GM12875 (cell line): ENCODE data around the gene CCDC106.

Experiments
- H3K4me3 ChIP-seq: one replicate; pipeline ENCODE4 v1.5.1; 2011; ENCODE audit warnings: low read depth, low read length, control low read depth
- TF ChIP-seq, protein P1 (sequence below): IDR thresholded peaks from 2 replicates; pipeline ENCODE4 v1.5.1; 2011; ENCODE audit warnings: low read depth, mild to moderate bottlenecking, control low read depth, inconsistent platforms, low read length, moderate library complexity, borderline replicate concordance; ENCODE audit not compliant: insufficient read depth

Gene CCDC106

GRCh38 chr19:55646889-55647731 lies 902 bp upstream of the CCDC106 start:
- TF ChIP-seq, protein P1, sequence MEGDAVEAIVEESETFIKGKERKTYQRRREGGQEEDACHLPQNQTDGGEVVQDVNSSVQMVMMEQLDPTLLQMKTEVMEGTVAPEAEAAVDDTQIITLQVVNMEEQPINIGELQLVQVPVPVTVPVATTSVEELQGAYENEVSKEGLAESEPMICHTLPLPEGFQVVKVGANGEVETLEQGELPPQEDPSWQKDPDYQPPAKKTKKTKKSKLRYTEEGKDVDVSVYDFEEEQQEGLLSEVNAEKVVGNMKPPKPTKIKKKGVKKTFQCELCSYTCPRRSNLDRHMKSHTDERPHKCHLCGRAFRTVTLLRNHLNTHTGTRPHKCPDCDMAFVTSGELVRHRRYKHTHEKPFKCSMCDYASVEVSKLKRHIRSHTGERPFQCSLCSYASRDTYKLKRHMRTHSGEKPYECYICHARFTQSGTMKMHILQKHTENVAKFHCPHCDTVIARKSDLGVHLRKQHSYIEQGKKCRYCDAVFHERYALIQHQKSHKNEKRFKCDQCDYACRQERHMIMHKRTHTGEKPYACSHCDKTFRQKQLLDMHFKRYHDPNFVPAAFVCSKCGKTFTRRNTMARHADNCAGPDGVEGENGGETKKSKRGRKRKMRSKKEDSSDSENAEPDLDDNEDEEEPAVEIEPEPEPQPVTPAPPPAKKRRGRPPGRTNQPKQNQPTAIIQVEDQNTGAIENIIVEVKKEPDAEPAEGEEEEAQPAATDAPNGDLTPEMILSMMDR = no peak
- peak overlapping the region; percentile 90 for H3K4me3 ChIP-seq

- TF ChIP-seq, protein P1 = no peak
- H3K4me3 ChIP-seq = peak overlapping the region; percentile 90
Measured at GRCh38 chr19:55648585-55649267, 714 bp downstream of the CCDC106 start.

DNA sequence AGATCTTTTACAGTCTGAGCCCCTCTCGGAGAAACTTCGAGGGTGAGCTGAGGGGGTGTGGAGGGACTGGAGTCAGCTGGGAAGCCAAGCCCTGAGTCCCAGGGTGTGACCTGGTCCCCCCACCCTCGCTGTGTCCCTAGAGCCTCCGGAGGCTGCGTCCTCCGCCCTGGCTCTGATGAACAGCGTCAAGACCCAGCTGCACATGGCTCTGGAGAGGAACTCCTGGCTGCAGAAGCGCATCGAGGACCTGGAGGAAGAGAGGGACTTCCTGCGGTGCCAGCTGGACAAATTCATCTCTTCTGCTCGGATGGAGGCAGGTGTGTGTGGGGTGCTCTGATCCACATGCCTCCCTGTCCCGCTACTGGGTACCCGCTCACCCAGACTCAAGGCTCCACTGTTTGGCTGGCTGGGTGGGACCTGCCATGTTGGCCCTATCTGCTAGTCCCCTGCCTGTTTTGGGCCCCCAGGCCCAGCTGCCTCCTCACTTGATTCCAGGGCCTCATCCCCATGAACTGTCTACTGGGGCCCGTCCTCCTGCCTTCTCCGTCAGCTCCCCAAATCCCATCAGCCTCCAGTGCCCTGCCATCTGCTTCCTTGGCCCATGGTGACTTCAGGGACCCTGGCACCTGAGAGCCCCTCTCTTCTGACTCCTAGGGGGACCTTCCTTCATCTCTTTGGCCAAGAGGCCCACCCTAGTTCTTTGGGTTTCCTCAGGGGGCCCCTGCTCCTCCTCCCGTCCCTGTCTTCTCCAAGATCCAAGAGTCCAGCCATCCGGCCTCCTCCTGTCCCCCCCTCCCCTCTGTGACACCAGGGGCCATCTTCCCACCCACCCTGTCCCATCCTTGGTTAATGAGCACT lies 1.5 kb downstream of the CCDC106 start:
- TF ChIP-seq, protein P1 = no peak
- peak overlapping the region; percentile 90 for H3K4me3 ChIP-seq

DNA sequence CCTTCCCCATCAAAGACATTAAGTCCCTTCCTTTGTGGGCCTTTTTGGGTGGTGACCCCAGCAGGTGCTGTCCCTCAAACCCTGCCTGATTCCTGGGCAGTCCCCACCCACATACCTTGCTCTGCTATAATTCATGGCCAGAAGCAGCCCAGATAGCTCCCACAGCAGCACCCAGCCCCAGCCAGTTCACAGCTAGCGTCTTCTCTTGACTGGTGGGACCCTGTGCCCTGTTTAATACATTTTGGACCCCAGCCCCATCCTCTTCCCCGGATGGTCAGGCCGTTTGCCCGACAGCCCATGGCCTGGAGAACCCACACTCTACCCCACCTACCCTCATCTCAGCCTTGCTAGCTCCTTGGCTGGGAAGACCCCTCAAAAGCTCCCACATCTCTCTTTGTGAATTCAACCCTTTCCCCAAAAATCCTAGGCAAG lies 2.1 kb downstream of the CCDC106 start:
- TF ChIP-seq, protein P1 = no peak
- H3K4me3 ChIP-seq = no peak overlapping the region

DNA sequence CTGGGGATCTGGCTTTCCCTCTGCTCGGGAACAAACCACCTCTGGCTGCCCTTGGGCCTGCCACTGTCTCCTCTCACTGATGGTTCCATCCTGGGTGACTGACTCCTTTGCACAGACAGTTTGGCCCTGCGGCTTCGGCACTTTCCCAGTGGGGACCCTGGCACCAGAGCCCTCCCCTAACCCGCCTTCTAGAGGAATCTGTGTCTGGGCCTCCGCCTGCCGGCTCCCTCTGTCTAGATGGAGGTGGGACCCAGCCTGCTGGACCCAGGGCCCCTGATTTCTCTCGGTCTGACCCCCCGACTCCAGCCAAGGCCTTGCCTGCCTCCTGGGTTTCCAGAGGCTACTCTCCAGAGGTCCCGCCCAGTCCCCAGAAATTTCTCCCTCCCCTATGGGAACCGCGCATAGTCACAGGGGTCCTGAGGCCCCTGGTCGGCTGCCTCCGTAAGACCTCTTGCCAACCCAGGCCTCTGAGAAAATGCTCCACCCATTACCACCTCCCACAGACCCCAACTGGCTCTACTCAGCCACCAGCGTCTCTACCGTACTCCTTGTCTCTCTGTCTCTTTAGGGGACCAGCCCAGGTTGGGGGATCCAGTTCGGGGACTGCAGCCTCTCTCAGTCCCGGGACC lies 2.7 kb downstream of the CCDC106 start:
- TF ChIP-seq, protein P1 = no peak
- no peak overlapping the region for H3K4me3 ChIP-seq

- TF ChIP-seq, protein P1 = no peak
- H3K4me3 ChIP-seq = no peak overlapping the region
Measured at GRCh38 chr19:55651236-55651635, 3.2 kb downstream of the CCDC106 start.
